GM04504 (cell line): ENCODE results near the gene RNF121.

Experiments
- DNase-seq: peaks from one replicate; pipeline ENCODE4 v3.0.0-alpha.2; 2012; ENCODE audit warnings: low read depth

RNF121 gene

DNA sequence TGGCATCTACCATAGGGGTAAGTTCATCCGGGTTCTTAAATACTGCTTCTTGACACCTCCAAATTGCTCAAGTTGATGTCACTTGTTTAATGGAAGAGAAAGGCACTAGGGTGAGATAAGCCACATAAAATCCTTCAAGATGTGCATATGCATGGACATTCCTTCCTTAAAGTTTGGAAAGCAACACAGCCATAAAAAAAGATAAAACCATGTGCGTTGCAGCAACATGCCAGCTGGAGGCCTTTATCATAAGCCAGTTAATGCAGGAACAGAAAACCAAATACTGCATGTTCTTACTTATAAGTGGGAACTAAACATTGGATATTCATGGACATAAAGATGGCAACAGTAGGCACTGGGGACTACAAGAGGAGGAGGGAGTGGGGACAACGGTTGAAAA is 61.9 kb downstream of the RNF121 start:
- DNase-seq = no peak

DNA sequence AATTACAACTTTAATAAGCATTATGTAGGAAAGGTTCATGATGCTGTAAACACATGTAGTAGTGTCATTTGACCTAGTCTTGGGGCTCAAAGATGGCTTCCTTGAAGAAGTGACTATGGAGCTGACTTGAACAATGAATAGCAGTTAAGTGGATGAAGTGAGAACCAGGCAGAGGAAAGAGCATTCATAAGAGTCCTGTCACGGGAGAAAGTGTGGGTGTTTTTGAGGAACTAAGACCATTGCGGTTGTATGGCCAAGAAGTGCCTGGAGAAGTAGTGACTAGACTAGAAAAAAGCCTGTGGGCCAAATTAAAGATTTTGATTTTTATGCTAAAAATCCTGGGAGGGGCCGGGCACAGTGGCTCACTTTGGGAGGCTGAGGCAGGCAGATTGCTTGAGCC is 62.6 kb downstream of the RNF121 start:
- no peak for DNase-seq

DNA sequence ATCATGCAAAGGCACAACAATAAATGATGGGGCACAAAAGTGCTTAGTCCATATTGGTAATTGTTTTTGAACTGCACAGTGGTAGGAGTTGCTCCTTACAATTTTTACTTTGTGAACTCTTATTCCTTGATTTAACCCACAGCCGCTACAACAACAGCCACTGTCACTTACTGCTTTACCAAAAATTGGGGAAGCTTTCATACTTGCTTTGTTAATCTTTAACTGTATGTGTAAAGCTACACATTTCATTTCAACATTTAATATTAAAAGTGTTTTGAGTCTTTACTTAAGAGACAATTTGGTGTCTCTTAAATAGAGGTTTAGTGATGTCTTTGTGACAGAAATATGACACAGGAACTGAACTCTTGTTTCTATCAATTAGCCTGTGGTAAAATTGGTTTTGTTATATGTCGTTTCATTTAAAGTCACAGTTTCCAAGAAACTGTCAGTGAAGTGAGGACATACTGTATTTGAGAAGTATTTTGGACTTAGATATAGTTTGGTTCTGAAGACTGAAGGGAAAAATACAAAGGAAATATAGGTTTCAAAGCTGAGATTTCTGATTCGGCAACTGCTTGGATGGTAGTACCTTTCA is 63.4 kb downstream of the RNF121 start:
- DNase-seq = no peak

- DNase-seq = no peak
Observed at GRCh38 chr11:71994786-71995185, 65.9 kb downstream of the RNF121 start.

- no peak for DNase-seq
Observed at GRCh38 chr11:71995726-71996291, 67.0 kb downstream of the RNF121 start.

GRCh38 chr11:71996517-71996916 is 67.7 kb downstream of the RNF121 start:
- DNase-seq = no peak

DNA sequence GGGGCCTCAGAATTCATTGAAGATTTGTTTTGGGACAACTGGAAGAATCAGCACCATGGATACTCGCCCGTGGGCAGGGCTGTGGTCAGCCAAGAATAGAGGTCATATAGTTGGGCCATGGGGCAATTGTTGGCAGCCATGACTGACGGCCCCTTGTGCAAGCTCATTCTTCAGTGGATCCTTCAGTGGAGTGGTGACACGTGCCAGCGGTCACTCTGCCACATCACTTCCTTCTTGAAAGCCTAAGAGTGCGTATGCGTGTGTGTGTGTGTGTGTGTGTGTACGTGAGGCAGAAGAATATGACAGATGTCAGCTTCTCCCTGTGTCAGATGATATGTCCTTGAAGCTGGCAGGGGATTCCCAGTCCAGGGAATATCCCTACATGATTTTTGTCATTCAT is 68.1 kb downstream of the RNF121 start:
- DNase-seq = no peak

DNA sequence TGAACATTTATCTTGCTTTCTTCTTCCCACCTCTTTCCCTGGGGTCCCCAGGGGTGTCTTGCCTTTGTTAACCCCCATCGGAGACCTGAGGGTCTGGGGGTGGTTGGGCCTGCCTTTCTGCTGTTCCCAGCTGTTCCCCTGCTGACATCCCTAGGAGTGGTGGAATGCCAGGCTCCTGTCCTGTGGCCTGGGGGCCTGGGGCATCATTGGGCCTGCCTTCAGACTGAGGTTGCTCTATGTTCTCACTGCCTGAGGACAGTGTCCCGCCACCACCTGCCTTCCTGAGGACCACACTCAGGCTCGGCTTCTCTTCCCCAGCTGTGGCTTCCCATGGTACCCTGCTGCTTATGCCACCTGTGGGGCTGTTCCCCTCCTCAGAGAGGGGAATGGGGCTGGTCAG is 68.7 kb downstream of the RNF121 start:
- DNase-seq = no peak

GRCh38 chr11:71998061-71998460 is 69.2 kb downstream of the RNF121 start:
- DNase-seq = no peak

DNA sequence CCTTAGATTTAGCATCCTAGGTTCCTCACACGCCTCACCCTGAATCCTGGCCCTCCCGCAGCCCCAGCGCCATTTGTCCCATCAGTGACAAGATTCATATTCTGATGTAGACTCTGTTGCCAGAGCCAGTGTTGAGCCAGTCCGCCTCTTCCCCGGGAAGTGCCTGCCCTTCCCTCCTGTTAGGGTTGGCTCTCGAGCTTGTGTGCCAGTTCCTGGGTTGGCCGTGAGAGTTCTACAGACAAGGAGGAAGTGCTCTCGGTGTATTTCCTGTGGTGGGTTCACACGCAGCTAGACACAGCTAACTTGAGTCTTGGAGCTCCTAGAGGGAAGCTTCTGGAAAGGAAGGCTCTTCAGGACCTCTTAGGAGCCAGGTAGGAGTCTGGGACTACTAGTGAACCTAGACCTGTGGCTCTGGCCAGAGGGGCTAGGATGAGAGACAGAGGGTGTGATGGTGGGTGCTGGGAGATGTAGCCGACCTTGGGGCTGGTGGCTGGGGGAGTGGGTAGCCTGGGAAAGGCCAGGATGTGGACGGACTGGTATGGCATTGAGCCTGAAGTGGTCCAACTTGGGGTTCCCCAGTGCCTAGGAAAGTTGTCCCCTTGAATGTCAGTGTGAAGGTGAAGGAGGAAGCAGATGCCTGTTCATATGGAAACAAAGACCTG is 69.9 kb downstream of the RNF121 start, which contains the start of gene IL18BP:
IL18BP (plus strand) TSS at position 261 of the 662 bp plus-strand sequence. CDS start 1,076 bp downstream, outside the sequence.
- DNase-seq = no peak

DNA sequence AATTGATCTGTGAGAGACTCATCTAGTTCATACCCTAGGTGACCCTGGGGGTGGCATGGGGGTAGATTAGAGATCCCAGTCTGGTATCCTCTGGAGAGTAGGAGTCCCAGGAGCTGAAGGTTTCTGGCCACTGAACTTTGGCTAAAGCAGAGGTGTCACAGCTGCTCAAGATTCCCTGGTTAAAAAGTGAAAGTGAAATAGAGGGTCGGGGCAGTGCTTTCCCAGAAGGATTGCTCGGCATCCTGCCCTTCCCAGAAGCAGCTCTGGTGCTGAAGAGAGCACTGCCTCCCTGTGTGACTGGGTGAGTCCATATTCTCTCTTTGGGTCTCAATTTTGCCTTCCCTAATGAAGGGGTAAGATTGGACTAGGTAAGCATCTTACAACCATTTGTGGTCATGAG is 70.5 kb downstream of the RNF121 start:
- DNase-seq = no peak

DNA sequence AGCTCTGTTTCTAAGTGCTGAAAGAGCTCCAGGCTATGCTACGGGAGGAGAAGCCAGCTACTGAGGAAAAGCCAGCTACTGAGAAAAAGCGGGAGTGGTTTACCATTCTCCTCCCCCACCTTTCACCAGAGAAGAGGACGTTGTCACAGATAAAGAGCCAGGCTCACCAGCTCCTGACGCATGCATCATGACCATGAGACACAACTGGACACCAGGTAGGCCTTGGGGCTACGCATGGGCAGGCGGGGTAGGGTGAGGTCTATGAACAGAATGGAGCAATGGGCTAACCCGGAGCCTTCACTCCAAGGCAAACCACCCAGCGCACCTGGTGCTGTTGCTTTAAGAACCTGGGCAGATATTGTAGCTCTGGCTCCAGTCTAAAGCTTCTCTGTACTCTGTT is 71.0 kb downstream of the RNF121 start:
- no peak for DNase-seq

DNA sequence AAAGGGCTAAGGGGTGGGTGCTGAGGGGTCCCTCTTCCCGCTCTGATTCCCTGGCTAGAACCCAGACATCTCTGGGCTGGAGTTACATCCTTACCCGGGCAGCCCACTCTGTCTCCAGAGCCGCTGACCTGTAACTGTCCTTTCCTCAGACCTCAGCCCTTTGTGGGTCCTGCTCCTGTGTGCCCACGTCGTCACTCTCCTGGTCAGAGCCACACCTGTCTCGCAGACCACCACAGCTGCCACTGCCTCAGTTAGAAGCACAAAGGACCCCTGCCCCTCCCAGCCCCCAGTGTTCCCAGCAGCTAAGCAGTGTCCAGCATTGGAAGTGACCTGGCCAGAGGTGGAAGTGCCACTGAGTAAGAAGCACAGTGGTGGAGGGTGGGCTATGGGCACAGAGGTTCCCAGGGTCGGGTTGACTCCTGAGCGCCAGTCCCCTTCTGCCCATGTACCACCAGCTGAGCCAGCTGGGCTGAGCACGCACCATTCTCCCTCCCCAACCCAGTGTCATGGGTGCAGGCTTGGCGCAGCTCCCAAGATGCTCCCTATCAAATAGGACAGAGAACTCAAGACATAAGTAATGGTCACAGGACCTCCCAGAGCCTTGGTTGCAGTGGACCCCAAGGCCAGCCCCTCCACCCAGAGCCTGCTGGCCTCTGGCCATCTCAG is 71.5 kb downstream of the RNF121 start:
- no peak for DNase-seq

GRCh38 chr11:72001285-72001684 is 72.4 kb downstream of the RNF121 start:
- no peak for DNase-seq

GRCh38 chr11:72001834-72002591 is 73.2 kb downstream of the RNF121 start:
- DNase-seq = no peak

GRCh38 chr11:72002841-72003775 is 74.3 kb downstream of the RNF121 start:
- no peak for DNase-seq

- DNase-seq = no peak
Observed at GRCh38 chr11:72003776-72004171, 74.9 kb downstream of the RNF121 start.

GRCh38 chr11:72004515-72005346 is 75.9 kb downstream of the RNF121 start:
- DNase-seq = no peak

GRCh38 chr11:72005347-72006260 is 76.8 kb downstream of the RNF121 start:
- DNase-seq = no peak
